Kidney epithelial cell (primary cell): ENCODE results near the gene HTR3C. TPM values are rescaled to one million over a fixed set of nuclear protein-coding genes. Genes with fewer than 3 reads are reported as not detected.

Experiments used
- DNase-seq: peaks from one replicate; pipeline ENCODE4 v3.0.0-alpha.2; 2010; ENCODE audit warnings: low read depth
- H3K27me3 ChIP-seq: 2 replicates; pipeline ENCODE4 v1.6.0; 2011; ENCODE audit warnings: low read length; ENCODE audit not compliant: control insufficient read depth, insufficient read depth
- H3K36me3 ChIP-seq: 2 replicates; pipeline ENCODE4 v1.5.1; 2011; ENCODE audit warnings: low read length; ENCODE audit not compliant: control insufficient read depth, insufficient read depth
- H3K4me3 ChIP-seq: 2 replicates; pipeline ENCODE4 v1.5.1; 2011; ENCODE audit warnings: low read depth, mild to moderate bottlenecking, control low read depth, low read length
- CTCF ChIP-seq: IDR thresholded peaks from 2 replicates; pipeline ENCODE4 v1.5.1; 2011; ENCODE audit warnings: mild to moderate bottlenecking, moderate library complexity, low read length, control low read depth, inconsistent platforms; ENCODE audit not compliant: insufficient read depth, poor library complexity, severe bottlenecking
- total RNA-seq: library from RNA; depleted of rRNA; stranded (reverse); fragments of >200 nt; gene quantifications from 2 replicates; pipeline ENCODE4 v1.2.3, GENCODE V29; 2015

The HTR3C gene
- total RNA-seq, 1 donor from 2014 or later: not detected

DNA sequence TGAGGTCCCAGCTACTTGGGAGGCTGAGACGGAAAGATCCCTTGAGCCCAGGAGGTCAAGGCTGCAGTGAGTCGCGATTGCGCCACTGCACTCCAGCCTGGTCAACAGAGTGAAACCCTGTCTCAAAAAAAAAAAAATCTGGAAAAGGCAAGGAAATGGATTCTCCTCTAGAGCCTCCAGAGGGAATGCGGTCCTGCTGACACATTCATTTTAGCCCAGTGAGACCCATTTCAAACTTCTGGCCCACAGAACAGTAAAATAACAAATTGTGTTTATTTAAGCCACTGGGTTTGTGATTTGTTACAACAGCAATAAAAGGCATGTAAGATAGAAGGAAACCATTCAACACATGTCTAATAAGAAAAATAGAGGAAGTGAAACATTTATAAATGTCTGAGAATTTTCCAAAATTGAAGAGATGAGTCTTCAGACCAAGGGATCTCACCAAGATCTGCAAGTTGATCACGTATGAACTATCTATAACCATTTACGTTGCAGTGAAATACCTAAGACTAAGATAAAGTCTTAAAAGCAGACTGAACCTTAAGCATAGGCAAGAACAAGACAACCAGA, 44.0 kb downstream of the HTR3C start, which contains the start of gene HTR3E:
Gene HTR3E (plus strand): TSS at position 254 of the 573 bp plus-strand sequence. CDS start 466 bp downstream, outside the sequence.
- H3K27me3 ChIP-seq: no peaks in the 10 kb centered on the region
- DNase-seq: no peak
- no peak for TF ChIP-seq CTCF
- H3K4me3 ChIP-seq: no peak within 1 kb of the TSS
- H3K36me3 ChIP-seq: no peaks in the 10 kb centered on the region

- DNase-seq: no peak
Measured at GRCh38 chr3:184097556-184097955, 44.7 kb downstream of the HTR3C start.

GRCh38 chr3:184099806-184100686, 47.2 kb downstream of the HTR3C start:
- TF ChIP-seq CTCF: no peak
- H3K36me3 ChIP-seq: no peaks in the 10 kb centered on the region
- H3K27me3 ChIP-seq: no peaks in the 10 kb centered on the region
- H3K4me3 ChIP-seq: no peak overlapping the region
- DNase-seq: no peak

More at GRCh38 chr3:184097556-184097955, 44.7 kb downstream of the HTR3C start:
- Histone ChIP-seq H3K4me3 (no peak overlapping the region), H3K36me3 (no peaks in the 10 kb centered on the region), H3K27me3 (no peaks in the 10 kb centered on the region)
- no peak for TF ChIP-seq CTCF

Other genes starting within 250 kb of the HTR3C start
- 3.3 and 3.4 TPM in 2 replicates for gene MAP6D1, start 227.5 kb upstream of the HTR3C start, total RNA-seq
- gene PARL, start 168.2 kb upstream of the HTR3C start, total RNA-seq: 38.5 and 45.3 TPM in 2 replicates
- 9.1 and 14.3 TPM in 2 replicates for gene ABCC5, start 35.2 kb upstream of the HTR3C start, total RNA-seq
- gene HTR3D, start 21.3 kb upstream of the HTR3C start, total RNA-seq: not detected in 2 replicates
- not detected in 2 replicates for gene HTR3E, start 44.0 kb downstream of the HTR3C start, total RNA-seq
- gene EIF2B5, start 82.3 kb downstream of the HTR3C start, total RNA-seq: 28.8 and 33.8 TPM in 2 replicates
- 51.7 and 61.6 TPM in 2 replicates for gene DVL3, start 102.3 kb downstream of the HTR3C start, total RNA-seq
- 282 and 297 TPM in 2 replicates for gene AP2M1, start 121.8 kb downstream of the HTR3C start, total RNA-seq
- gene ABCF3, start 133.2 kb downstream of the HTR3C start, total RNA-seq: 55.7 and 57.9 TPM in 2 replicates
- 0.07 TPM in 1 of 2 replicates, not detected in the other for gene VWA5B2, start 176.5 kb downstream of the HTR3C start, total RNA-seq
- 69.8 and 73.7 TPM in 2 replicates for gene ALG3, start 195.9 kb downstream of the HTR3C start, total RNA-seq
- gene EEF1AKMT4, start 196.6 kb downstream of the HTR3C start, total RNA-seq: 6.3 and 8.3 TPM in 2 replicates
- 0.67 and 1.2 TPM in 2 replicates for gene CAMK2N2, start 208.5 kb downstream of the HTR3C start, total RNA-seq
- gene ECE2, start 223.0 kb downstream of the HTR3C start, total RNA-seq: not detected in 2 replicates
- 903 and 972 TPM in 2 replicates for gene PSMD2, start 246.2 kb downstream of the HTR3C start, total RNA-seq